PFSK-1 (cell line): ENCODE measurements around the gene CTNNA3.

Source experiments
- FOXP2 ChIP-seq: optimal IDR thresholded peaks from 2 replicates; pipeline ENCODE3; 2011; ENCODE audit warnings: borderline replicate concordance, control low read depth, inconsistent platforms; ENCODE audit not compliant: insufficient read depth; ENCODE audit errors: extremely low read length, extremely low read depth
- POLR2AphosphoS5 ChIP-seq: IDR thresholded peaks from 2 replicates; pipeline ENCODE4 v1.6.1; 2012; ENCODE audit warnings: low read depth, mild to moderate bottlenecking, control low read depth, low read length, moderate library complexity
- REST ChIP-seq, 2 experiments: IDR thresholded peaks; 2 replicates each; pipeline versions ENCODE4 v1.6.1 to v1.8.0; 2011 to 2012; ENCODE audit warnings: low read depth in 2 of 2, low read length in 2 of 2, control low read depth in 1 of 2, inconsistent platforms in 1 of 2, mild to moderate bottlenecking in 1 of 2, moderate library complexity in 1 of 2; ENCODE audit not compliant: insufficient read depth in 1 of 2
- SIN3A ChIP-seq: IDR thresholded peaks from 2 replicates; pipeline ENCODE4 v1.6.1; 2012; ENCODE audit warnings: mild to moderate bottlenecking, low read length, moderate library complexity, borderline replicate concordance; ENCODE audit not compliant: insufficient read depth
- TAF1 ChIP-seq: IDR thresholded peaks from 2 replicates; pipeline ENCODE4 v1.6.1; 2012; ENCODE audit warnings: low read length, control low read depth, borderline replicate concordance; ENCODE audit not compliant: insufficient read depth

Gene CTNNA3

GRCh38 chr10:67114945-67115344, 581.0 kb downstream of the CTNNA3 start:
- TF ChIP-seq SIN3A (no peak), TAF1 (no peak), POLR2AphosphoS5 (no peak), FOXP2 (no peak), REST (IDR thresholded peaks at IDR 0.05; ENCODE audit: insufficient read depth in 1 of 2, low read depth in 2 of 2, low read length in 2 of 2) (no peak)

- TF ChIP-seq POLR2AphosphoS5: no peak
- TF ChIP-seq FOXP2: no peak
- no peak for TF ChIP-seq SIN3A
- no peak for TF ChIP-seq REST (IDR thresholded peaks at IDR 0.05; ENCODE audit: insufficient read depth in 1 of 2, low read depth in 2 of 2, low read length in 2 of 2)
- no peak for TF ChIP-seq TAF1
These were observed 583.2 kb downstream of the CTNNA3 start for GRCh38 chr10:67112765-67113164.

GRCh38 chr10:67110286-67110685, 585.7 kb downstream of the CTNNA3 start:
- TF ChIP-seq SIN3A (no peak), REST (IDR thresholded peaks at IDR 0.05; ENCODE audit: insufficient read depth in 1 of 2, low read depth in 2 of 2, low read length in 2 of 2) (no peak), TAF1 (no peak), FOXP2 (no peak), POLR2AphosphoS5 (no peak)

GRCh38 chr10:67107670-67108069, 588.3 kb downstream of the CTNNA3 start:
- TF ChIP-seq FOXP2 (no peak), SIN3A (no peak), TAF1 (no peak), POLR2AphosphoS5 (no peak)

GRCh38 chr10:67100951-67101350, 595.0 kb downstream of the CTNNA3 start:
- TF ChIP-seq REST (IDR thresholded peaks at IDR 0.05; ENCODE audit: insufficient read depth in 1 of 2, low read depth in 2 of 2, low read length in 2 of 2): no peak
- no peak for TF ChIP-seq FOXP2
- TF ChIP-seq TAF1: no peak
- TF ChIP-seq SIN3A: no peak
- TF ChIP-seq POLR2AphosphoS5: no peak

- TF ChIP-seq POLR2AphosphoS5: no peak
- no peak for TF ChIP-seq FOXP2
- TF ChIP-seq TAF1: no peak
- no peak for TF ChIP-seq REST (IDR thresholded peaks at IDR 0.05; ENCODE audit: insufficient read depth in 1 of 2, low read depth in 2 of 2, low read length in 2 of 2)
- TF ChIP-seq SIN3A: no peak
These were observed 597.5 kb downstream of the CTNNA3 start for GRCh38 chr10:67098461-67098860.
